Erythroblast (primary cell): ENCODE measurements around the gene ZNF658.
"Not testable (repeated sequence)": the region's sequence is repeated elsewhere in the genome, so short reads cannot be mapped to it uniquely, and the experiment has no call there.

ENCODE experiments used
- GATA1 ChIP-seq: IDR thresholded peaks from 2 replicates; pipeline ENCODE4 v1.6.1; 2011; ENCODE audit warnings: low read depth, mild to moderate bottlenecking, control low read depth, low read length, moderate library complexity
- POLR2A ChIP-seq: IDR thresholded peaks from 2 replicates; pipeline ENCODE4 v1.6.1; 2011; ENCODE audit warnings: mild to moderate bottlenecking, low read length

DNA sequence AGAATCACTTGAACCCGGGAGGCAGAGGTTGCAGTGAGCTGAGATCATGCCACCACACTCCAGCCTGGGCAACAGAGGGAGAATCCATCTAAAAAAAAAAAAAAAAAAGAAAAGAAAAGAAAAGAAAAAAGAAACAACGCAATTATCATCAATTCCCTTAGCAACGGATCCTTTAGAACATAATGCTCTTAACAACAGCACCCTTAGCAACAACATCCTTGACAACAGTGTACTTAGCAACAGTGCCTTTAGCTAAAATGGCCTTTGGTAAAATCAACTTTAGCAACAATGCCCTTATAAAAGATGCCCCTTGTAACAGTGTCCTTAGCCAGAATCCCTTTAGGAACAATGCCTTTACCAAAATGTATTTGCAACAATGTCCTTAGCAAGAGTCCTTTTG, 37.1 kb downstream of the ZNF658 start:
- TF ChIP-seq POLR2A, GATA1: not testable (repeated sequence)
